ENCODE measurements around the gene MELTF. TPM values are rescaled to one million over a fixed set of nuclear protein-coding genes. Genes with fewer than 3 reads are reported as not detected.
A peak's percentile ranks its signal among the peaks of the same experiment; 100 is the strongest.

The MELTF gene
- total RNA-seq, 2 experiments from 2014 or later, result 6.0 TPM

GRCh38 chr3:197024881-197025735, 4.5 kb downstream of the MELTF start:
- Mint-ChIP-seq H3K27ac (no peak overlapping the region), H3K4me3 (no peak overlapping the region), H3K9me3 (no peaks in the 10 kb centered on the region), H3K36me3 (no peaks in the 10 kb centered on the region), H3K4me1 (ENCODE audit: low read depth) (peaks cover 13% of the 10 kb centered on the region), H3K27me3 (peaks cover 13% of the 10 kb centered on the region)
- POLR2A ChIA-PET, result no interaction called here
- CTCF ChIA-PET, result interaction anchor here (1.2 kb wide), 1 partner anchor 22 kb away, joined by 4 read pairs; no protein-coding TSS in a partner anchor
- intact Hi-C loops (cut with micrococcal nuclease), result no loop called here
- no peak for DNase-seq

DNA sequence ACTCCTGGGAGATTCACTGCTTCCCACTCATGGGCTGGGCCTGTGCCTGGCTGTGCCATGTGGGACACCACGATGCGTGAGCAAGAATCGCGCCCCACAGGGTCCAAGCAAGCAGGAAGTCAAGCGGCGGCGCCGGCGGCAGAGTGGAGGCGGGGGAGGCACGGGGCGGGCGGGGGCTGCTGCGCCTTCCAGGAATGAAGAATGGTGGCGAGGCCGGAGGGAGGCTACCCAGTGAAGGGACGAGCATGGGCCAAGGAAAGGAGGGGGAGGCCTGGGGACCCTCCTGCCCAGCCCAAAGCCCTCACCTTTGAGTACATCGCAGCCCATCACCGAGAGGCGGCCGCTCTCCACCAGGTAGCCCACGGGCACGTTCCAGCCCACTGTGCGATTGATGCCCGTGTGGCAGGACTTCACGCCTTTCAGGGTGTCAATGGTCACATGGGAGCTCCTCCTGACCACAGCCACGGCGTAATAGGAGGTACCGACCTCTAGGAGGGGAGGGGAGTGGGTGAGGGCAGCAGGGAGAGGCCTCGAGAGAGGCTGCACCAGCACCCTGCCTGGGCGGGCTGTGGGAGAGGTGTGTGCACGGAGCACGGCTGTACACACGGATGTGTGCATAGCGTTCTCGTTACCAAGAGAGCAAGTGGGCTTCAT, 5.5 kb downstream of the MELTF start:
- CTCF ChIA-PET, result no interaction called here
- POLR2A ChIA-PET, result no interaction called here
- no peak overlapping the region for H3K4me3 Mint-ChIP-seq

DNA sequence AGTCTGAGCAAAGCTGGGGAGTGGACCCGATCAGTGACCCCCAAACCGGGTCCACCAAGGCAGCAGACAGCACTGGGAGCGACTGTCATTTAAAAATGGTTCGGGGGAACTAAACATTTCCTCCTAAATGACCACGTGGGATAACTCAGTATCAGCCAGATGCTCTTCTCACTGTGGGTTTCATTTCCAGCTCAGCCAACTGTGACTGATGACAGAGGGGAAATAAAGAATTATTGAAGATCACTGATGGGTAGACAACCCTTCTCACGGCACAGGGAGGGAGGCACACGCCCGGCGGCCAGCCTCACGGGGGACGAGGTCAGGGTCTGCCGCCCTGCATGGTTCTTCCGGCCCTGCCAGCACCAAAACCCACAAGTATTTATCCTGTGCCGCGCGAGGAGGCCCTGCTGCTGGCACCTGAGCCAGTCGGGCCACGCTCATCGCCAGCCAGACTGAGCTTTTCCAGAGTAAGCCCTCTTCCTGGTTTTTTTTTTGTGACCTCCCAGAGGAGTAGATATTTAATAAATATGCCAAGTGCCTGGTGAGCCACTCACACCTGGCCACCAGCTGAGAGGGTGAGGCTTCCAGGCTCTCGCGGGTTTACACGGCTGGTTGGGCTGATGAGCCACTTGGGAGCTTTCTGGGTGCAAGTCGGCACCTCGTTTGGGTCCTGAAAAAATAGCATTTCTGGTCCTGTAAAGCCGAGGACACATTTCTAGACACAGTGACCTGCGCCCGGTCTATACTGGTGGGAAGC, 6.2 kb downstream of the MELTF start:
- no peaks in the 10 kb centered on the region for H3K36me3 Mint-ChIP-seq
- intact Hi-C loops (cut with micrococcal nuclease), result no loop called here
- ChIA-PET CTCF (interaction anchor here (1.1 kb wide), 1 partner anchor 20 kb away, joined by 3 read pairs; no protein-coding TSS in a partner anchor), POLR2A (no interaction called here)
- no peaks in the 10 kb centered on the region for H3K9me3 Mint-ChIP-seq
- H3K27ac Mint-ChIP-seq, result no peak overlapping the region
- no peak overlapping the region for H3K4me3 Mint-ChIP-seq
- DNase-seq, result peak; percentile 8
- peaks cover 8% of the 10 kb centered on the region for H3K4me1 Mint-ChIP-seq (ENCODE audit: low read depth)
- H3K27me3 Mint-ChIP-seq, result peaks cover 11% of the 10 kb centered on the region

More for the DNA sequence above, 5.5 kb downstream of the MELTF start:
- Mint-ChIP-seq H3K27me3 (peaks cover 13% of the 10 kb centered on the region), H3K4me1 (ENCODE audit: low read depth) (peaks cover 11% of the 10 kb centered on the region), H3K27ac (no peak overlapping the region), H3K9me3 (no peaks in the 10 kb centered on the region), H3K36me3 (no peaks in the 10 kb centered on the region)
- intact Hi-C loops (cut with micrococcal nuclease), result no loop called here
- peak; percentile 20 for DNase-seq

DNA sequence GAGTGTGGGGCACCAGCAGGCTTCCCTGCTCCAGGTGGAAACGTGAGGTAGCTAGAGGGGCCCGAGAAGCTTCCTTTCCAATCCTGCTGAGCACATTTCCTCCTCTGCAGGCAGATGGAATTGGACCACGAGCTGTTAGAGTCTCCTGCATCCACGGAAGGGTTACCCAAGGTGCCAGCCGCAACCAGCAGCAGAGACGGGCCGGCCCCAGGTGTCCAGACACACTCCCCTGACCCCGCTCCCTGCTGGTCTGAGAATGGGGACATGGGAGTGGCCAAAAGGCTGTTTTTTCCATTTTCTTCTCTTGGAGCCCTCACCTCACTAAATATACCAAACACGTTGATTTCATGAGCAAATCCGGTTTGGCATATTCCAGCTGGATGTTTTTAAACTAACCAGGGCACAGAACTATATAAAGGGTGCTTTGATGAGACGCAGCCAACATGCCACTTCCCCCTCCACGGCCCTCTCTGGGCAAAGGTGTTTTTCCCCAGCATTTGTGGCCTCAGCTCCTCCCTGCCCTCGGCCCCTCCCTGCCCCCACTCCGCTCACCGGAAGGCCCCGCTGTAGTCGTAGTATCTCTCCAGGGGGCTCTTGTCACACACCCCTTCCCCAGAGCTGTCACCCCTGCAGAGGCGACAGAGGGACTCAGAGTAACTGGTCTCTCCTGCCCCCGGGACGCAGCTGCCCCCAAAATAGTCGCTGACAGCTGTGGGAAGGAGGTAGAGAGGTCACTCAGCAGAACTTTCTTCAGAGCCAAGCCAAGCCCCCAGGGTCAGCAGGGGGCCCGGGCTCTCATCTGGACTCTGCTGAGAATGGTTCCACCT, 7.0 kb downstream of the MELTF start:
- no peaks in the 10 kb centered on the region for H3K36me3 Mint-ChIP-seq
- CTCF ChIA-PET, result interaction anchor here (0.6 to 1.1 kb wide), 3 partner anchors 20 to 91 kb away, joined by 3 read pairs; no protein-coding TSS in a partner anchor

GRCh38 chr3:197021729-197022404, 7.8 kb downstream of the MELTF start:
- intact Hi-C loops (cut with micrococcal nuclease), result no loop called here
- CTCF ChIA-PET, result interaction anchor here (0.6 to 0.7 kb wide), 2 partner anchors 63 to 92 kb away, joined by 3 read pairs; no protein-coding TSS in a partner anchor

More for the DNA sequence above, 7.0 kb downstream of the MELTF start:
- Mint-ChIP-seq H3K4me3 (no peak overlapping the region), H3K9me3 (no peaks in the 10 kb centered on the region), H3K4me1 (ENCODE audit: low read depth) (peaks cover 8% of the 10 kb centered on the region), H3K27me3 (peaks cover 10% of the 10 kb centered on the region), H3K27ac (no peak overlapping the region)
- POLR2A ChIA-PET, result no interaction called here
- intact Hi-C loops (cut with micrococcal nuclease), result no loop called here
- peak; percentile 8 for DNase-seq

DNA sequence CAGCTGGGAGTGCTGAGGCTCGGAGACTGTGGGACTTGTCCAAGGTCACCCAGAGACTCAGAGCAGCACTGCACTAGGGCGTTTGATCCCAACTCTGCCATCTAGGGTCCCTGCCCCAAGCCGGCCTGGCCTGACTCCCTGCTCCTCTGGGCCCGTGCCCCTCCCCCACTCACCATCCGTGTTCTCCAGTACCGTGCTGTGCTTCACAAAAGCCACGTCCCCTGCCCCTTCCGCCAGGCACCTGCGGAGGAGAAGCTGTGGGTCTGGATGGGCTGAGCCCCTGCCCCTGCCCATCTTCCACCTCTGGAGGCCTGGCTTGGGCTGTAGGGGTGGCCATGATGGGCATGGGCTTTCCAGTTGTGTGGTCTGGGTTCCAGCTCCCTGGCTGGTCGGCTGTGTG, 8.4 kb downstream of the MELTF start:
- H3K36me3 Mint-ChIP-seq, result no peaks in the 10 kb centered on the region
- ChIA-PET POLR2A (no interaction called here), CTCF (no interaction called here)
- no peak for DNase-seq
- peaks cover 10% of the 10 kb centered on the region for H3K27me3 Mint-ChIP-seq
- H3K4me3 Mint-ChIP-seq, result no peak overlapping the region
- no peaks in the 10 kb centered on the region for H3K9me3 Mint-ChIP-seq
- no peak overlapping the region for H3K27ac Mint-ChIP-seq
- H3K4me1 Mint-ChIP-seq (ENCODE audit: low read depth), result peaks cover 8% of the 10 kb centered on the region
- intact Hi-C loops (cut with micrococcal nuclease), result no loop called here

More at GRCh38 chr3:197021729-197022404, 7.8 kb downstream of the MELTF start:
- Mint-ChIP-seq H3K9me3 (no peaks in the 10 kb centered on the region), H3K27me3 (peaks cover 10% of the 10 kb centered on the region), H3K4me1 (ENCODE audit: low read depth) (peaks cover 8% of the 10 kb centered on the region), H3K36me3 (no peaks in the 10 kb centered on the region), H3K4me3 (no peak overlapping the region), H3K27ac (no peak overlapping the region)
- peak; percentile 6 for DNase-seq
- POLR2A ChIA-PET, result no interaction called here

- ChIA-PET POLR2A (no interaction called here), CTCF (interaction anchor here (1.3 kb wide), 1 partner anchor 50 kb away, joined by 3 read pairs; no protein-coding TSS in a partner anchor)
- no peak for DNase-seq
- Mint-ChIP-seq H3K4me1 (ENCODE audit: low read depth) (peaks cover 8% of the 10 kb centered on the region), H3K27me3 (peaks cover 8% of the 10 kb centered on the region), H3K36me3 (no peaks in the 10 kb centered on the region), H3K4me3 (no peak overlapping the region), H3K9me3 (no peaks in the 10 kb centered on the region), H3K27ac (no peak overlapping the region)
- intact Hi-C loops (cut with micrococcal nuclease), result no loop called here
Observed at GRCh38 chr3:197019535-197019934, 10.1 kb downstream of the MELTF start.

DNA sequence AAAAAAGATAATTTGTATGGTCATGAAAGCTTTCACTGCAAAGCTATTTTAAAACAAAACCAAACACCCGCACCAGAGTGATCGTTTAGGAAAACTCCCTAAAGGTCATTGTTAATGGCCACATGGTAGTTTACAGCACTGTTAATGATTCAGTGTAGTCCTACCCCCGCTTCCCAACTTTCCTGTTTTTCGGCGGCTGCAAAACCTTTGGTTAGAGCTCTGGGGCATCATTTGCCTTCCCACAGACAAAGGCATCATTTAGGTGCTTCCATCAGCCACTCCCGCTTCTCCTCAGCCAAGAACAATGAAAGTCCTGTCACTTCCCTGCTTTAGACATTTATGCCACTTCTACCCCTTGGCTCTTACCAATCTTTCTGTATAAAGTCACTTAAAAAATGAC, 10.6 kb downstream of the MELTF start:
- no peak for DNase-seq
- Mint-ChIP-seq H3K36me3 (no peaks in the 10 kb centered on the region), H3K9me3 (no peaks in the 10 kb centered on the region), H3K27ac (no peak overlapping the region), H3K4me1 (ENCODE audit: low read depth) (peaks cover 8% of the 10 kb centered on the region), H3K27me3 (peaks cover 5% of the 10 kb centered on the region), H3K4me3 (no peak overlapping the region)
- ChIA-PET CTCF (interaction anchor here (1.3 kb wide), 1 partner anchor 49 kb away, joined by 3 read pairs; no protein-coding TSS in a partner anchor), POLR2A (no interaction called here)
- intact Hi-C loops (cut with micrococcal nuclease), result no loop called here

DNA sequence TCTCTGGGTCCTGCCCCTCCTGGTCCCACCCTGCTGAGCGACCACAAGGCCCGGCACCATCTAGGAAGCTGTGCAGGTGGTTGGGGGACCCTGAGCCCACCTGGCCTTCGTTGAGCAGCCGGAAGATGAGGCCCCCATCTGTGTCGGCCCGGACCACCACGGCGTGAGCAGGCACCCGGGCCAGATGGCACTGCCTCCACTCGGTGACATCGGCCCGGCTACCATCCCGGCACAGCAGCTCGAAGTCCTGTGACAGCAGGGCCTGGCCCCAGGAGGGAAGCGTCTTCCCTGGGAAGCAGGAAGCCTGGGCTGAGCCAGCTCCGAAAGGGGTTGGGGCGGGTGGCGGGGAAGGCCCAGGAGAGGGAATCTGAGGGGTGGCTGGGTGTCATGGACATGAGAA, 12.6 kb downstream of the MELTF start:
- CTCF ChIA-PET, result interaction anchor here (1.9 to 2.9 kb wide), 2 partner anchors 13 to 14 kb away, joined by 6 to 13 read pairs; partner anchors contain the start of gene MELTF
- Mint-ChIP-seq H3K4me3 (no peak overlapping the region), H3K27ac (no peak overlapping the region)

DNA sequence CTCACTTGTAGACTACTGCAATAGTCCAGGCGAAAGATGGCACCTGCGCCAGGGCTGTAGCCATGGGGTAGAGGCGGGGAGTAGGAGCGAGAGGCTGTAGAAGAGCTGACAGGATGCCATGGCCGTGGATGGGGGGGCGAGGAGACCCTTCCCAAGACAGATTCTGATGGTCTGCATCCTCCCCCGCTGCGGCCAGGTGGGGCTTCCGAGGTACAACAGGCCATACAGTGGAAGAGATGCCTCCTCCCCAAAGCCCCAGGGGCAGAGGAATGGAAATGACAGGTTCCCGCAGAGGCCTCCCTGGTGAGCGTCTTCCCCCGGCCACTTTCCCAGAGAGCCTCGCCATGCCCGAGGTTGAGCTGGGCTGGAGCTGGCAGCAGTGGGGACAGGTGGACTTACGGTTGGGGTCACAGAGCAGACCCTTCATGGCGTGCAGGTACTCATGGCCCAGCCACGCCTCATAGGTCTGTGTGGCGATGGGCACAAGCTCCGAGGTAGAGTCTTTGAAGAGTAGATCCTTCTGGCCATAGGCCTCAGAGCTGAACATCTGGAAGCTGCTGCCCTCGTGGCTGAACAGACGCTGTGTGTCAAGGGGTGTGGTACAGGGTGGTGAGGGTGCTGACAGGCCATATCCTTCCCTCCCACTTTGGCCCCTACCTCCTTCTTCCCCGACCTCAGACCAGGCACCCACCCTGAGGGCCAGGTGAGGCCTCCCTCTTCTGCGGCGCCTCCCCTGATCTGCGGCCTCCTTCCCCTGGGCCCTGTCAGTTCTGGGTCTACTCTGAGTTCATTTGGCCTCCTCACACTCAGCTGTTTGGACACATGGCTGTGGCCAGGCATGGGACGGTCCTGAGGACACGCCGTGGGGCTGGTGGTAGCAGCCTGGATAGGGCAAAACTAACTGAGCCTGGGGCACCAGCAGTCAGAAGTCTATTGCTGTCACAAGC, 13.6 kb downstream of the MELTF start:
- H3K36me3 Mint-ChIP-seq, result no peaks in the 10 kb centered on the region
- H3K4me3 Mint-ChIP-seq, result no peak overlapping the region
- H3K27me3 Mint-ChIP-seq, result no peaks in the 10 kb centered on the region
- H3K9me3 Mint-ChIP-seq, result no peaks in the 10 kb centered on the region
- intact Hi-C loops (cut with micrococcal nuclease), result no loop called here
- ChIA-PET POLR2A (no interaction called here), CTCF (interaction anchor here (1.9 to 2.9 kb wide), 2 partner anchors 13 to 15 kb away, joined by 6 to 13 read pairs; partner anchors contain the start of gene MELTF)
- no peaks in the 10 kb centered on the region for H3K4me1 Mint-ChIP-seq (ENCODE audit: low read depth)
- no peak for DNase-seq
- H3K27ac Mint-ChIP-seq, result no peak overlapping the region

More for the DNA sequence above, 12.6 kb downstream of the MELTF start:
- intact Hi-C loops (cut with micrococcal nuclease), result no loop called here
- no peak for DNase-seq
- POLR2A ChIA-PET, result no interaction called here
- H3K9me3 Mint-ChIP-seq, result no peaks in the 10 kb centered on the region
- H3K27me3 Mint-ChIP-seq, result no peaks in the 10 kb centered on the region
- H3K4me1 Mint-ChIP-seq (ENCODE audit: low read depth), result no peaks in the 10 kb centered on the region
- H3K36me3 Mint-ChIP-seq, result no peaks in the 10 kb centered on the region
